ENCODE data around the gene MNAT1. TPM values are rescaled to one million over a fixed set of nuclear protein-coding genes. Genes with fewer than 3 reads are reported as not detected.
A peak's percentile ranks its signal among the peaks of the same experiment; 100 is the strongest.

The MNAT1 gene
- 10 to 100 TPM; 36.2 to 40.3 TPM for total RNA-seq

DNA sequence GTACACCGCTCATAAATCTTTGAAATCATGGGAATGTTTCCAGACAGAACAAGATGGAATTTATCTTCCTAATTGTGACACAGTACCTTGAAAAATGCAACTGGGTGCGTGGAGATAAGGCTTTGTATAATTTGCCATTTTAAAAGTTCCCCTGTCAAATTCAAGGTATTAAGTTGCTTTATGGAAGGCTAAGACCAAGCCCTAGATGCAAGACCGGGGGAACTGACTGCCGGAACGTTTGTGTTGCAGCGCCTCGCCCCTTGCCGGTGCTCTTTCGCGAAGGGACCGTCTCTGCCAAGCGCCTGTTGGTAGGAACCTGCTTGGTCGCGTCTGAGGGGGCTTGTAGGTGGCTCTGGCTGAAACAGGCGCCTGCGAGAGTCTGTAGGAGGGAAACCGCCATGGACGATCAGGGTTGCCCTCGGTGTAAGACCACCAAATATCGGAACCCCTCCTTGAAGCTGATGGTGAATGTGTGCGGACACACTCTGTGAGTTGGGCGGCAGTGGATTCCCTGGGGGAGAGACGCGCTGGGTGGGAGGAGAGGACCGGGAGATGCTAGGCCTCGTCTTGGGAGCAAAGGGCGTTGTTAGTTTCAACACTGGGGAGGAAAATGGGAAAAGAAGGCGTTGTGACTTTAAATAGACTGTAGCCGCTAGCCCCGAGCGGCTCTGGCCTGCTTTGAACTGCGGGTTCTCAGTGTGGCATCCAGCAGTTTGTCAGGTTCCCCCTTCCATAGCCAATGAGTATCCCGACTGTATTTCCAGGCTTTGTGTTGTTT, at the start of gene MNAT1:
TSS of gene MNAT1 (plus strand) at position 297 of the 778 bp plus-strand sequence. CDS start at position 399, 102 bp downstream.
- peaks cover 2% of the 10 kb centered on the region for H3K9me3 Mint-ChIP-seq (ENCODE audit: low read depth)
- CTCF ChIA-PET: interaction anchor here (0.6 to 1.0 kb wide), 2 partner anchors 78 to 119 kb away, joined by 3 to 7 read pairs; no protein-coding TSS in a partner anchor
- ATAC-seq: peak; percentile 96

DNA sequence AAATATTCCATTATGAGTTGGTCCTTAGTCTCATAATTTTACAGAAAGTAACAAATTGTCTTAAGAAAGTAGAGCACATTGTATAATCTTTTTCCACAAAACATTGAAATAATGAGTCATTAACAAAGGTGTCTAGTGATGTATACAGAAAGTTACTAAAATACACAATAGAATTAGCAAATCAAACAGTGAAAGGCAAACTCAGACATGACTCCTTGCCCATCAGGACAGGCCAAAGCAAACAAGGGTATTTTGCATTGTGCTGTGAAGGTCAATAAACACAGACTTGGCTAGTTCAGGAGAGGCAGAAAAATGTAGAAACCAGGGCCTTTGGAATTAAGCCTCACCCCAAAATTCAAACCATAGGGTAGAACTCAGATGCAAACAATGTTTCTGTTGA, 47.7 kb upstream of the MNAT1 start:
- no peak for ATAC-seq
- H3K4me3 Mint-ChIP-seq: no peak overlapping the region
- peaks cover 16% of the 10 kb centered on the region for H3K27me3 Mint-ChIP-seq
- intact Hi-C loops (cut with DNase I, micrococcal nuclease): no loop called here
- DNase-seq: no peak
- POLR2A ChIA-PET: no interaction called here
- no peak overlapping the region for H3K27ac Mint-ChIP-seq
- H3K36me3 Mint-ChIP-seq (ENCODE audit: low read depth): no peaks in the 10 kb centered on the region
- CTCF ChIA-PET: no interaction called here
- no peaks in the 10 kb centered on the region for H3K9me3 Mint-ChIP-seq (ENCODE audit: low read depth)
- no peaks in the 10 kb centered on the region for H3K4me1 Mint-ChIP-seq

More for the DNA sequence above, at the start of gene MNAT1:
- Mint-ChIP-seq H3K27ac (peak within 1 kb of the TSS; percentile 86), H3K27me3 (peaks cover 15% of the 10 kb centered on the region), H3K36me3 (ENCODE audit: low read depth) (no peaks in the 10 kb centered on the region), H3K4me1 (peaks cover 18% of the 10 kb centered on the region), H3K4me3 (peak within 1 kb of the TSS; percentile 99)
- peak; percentile 88 for DNase-seq
- POLR2A ChIA-PET: no interaction called here
- intact Hi-C loops (cut with DNase I, micrococcal nuclease): loop anchor here (1.0 to 10.0 kb wide), 5 partner anchors 11 to 490 kb away; partner anchors contain the start of genes PPM1A (in 1 of the 2), SLC38A6 (in 1 of the 2) and TRMT5 (in 1 of the 2)

DNA sequence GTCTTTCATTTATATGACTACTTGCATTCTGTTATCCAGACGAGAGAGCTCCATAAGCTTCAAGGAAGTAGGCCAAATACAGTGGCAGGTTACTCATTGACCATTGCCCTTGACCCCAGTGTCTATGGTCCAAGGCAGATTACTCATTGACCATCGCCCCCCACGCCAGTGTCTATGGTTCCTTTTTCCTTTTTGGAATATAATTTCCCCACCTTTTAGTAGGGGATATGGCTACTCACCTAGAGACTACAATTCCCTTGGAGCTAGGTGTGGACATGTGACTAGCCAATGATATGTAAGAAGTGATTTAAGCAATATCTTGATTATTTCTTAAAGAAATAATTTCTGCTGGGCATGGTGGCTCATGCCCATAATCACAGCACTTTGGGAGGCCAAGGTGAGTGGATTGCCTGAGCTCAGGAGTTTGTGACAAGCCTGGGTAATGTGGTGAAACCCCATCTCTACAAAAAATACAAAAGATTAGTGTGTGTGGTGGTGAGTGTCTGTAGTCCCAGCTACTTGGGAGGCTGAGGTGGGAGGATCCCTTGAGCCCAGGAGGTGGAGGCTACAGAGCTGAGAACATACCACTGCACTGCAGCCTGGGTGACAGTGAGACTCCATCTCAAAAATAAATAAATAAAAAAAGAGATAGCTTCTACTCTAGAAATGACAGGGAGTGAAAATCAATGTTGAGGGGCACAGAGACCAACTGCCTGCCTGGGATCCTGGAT, 43.0 kb upstream of the MNAT1 start:
- no peaks in the 10 kb centered on the region for H3K4me1 Mint-ChIP-seq
- no peak overlapping the region for H3K4me3 Mint-ChIP-seq
- intact Hi-C loops (cut with DNase I, micrococcal nuclease): no loop called here
- DNase-seq (no peak), ATAC-seq (no peak)
- H3K9me3 Mint-ChIP-seq (ENCODE audit: low read depth): no peaks in the 10 kb centered on the region
- CTCF ChIA-PET: interaction anchor here (1.0 kb wide), 2 partner anchors 12 to 1435 kb away, joined by 3 to 4 read pairs; no protein-coding TSS in a partner anchor
- H3K27ac Mint-ChIP-seq: no peak overlapping the region
- H3K27me3 Mint-ChIP-seq: peaks cover 14% of the 10 kb centered on the region
- H3K36me3 Mint-ChIP-seq (ENCODE audit: low read depth): no peaks in the 10 kb centered on the region
- POLR2A ChIA-PET: no interaction called here

DNA sequence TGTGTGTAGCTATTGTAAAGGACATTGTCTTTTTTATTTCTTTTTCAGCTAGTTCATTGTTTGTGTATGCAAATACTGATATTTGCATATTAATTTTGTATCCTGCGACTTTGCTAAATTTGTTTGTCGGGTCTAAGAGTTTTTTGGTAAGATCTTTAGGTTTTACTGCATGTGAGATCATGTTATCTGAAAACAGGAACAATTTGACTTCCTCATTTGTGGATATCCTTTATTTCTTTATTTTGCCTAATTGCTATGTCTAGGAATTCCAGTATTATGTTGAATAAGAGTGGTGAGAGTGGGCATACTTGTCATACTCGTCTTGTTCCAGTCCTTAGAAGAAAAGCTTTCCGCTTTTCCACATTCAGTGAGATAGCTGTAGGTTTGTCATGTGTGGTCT, 39.2 kb upstream of the MNAT1 start:
- Mint-ChIP-seq H3K4me1 (no peaks in the 10 kb centered on the region), H3K9me3 (ENCODE audit: low read depth) (peaks cover 6% of the 10 kb centered on the region), H3K27me3 (peaks cover 32% of the 10 kb centered on the region), H3K4me3 (no peak overlapping the region), H3K27ac (no peak overlapping the region), H3K36me3 (ENCODE audit: low read depth) (no peaks in the 10 kb centered on the region)
- CTCF ChIA-PET: no interaction called here
- DNase-seq: no peak
- intact Hi-C loops (cut with DNase I, micrococcal nuclease): no loop called here
- POLR2A ChIA-PET: no interaction called here
- ATAC-seq: no peak

DNA sequence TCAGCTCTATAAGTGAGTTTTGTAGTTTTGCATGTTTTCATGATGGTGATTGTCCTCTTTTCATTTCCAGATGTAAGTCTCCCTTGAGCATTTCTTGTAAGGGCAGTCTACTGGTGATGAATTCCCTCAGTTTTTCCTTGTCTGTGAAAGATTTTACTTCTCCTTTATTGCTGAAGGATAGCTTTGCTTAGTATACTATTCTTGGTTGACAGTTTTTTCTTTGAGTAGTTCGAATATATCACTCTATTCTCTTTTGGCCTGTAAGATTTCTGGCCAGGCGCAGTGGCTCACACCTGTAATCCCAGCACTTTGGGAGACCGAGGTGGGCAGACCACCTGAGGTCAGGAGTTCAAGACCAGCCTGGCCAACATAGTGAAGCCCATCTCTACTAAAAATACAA, 34.0 kb upstream of the MNAT1 start:
- Mint-ChIP-seq H3K27me3 (peaks cover 30% of the 10 kb centered on the region), H3K9me3 (ENCODE audit: low read depth) (peaks cover 19% of the 10 kb centered on the region), H3K4me3 (no peak overlapping the region), H3K36me3 (ENCODE audit: low read depth) (peaks cover 2% of the 10 kb centered on the region), H3K27ac (no peak overlapping the region), H3K4me1 (no peaks in the 10 kb centered on the region)
- ATAC-seq (no peak), DNase-seq (no peak)
- POLR2A ChIA-PET: no interaction called here
- CTCF ChIA-PET: no interaction called here
- intact Hi-C loops (cut with DNase I, micrococcal nuclease): no loop called here

DNA sequence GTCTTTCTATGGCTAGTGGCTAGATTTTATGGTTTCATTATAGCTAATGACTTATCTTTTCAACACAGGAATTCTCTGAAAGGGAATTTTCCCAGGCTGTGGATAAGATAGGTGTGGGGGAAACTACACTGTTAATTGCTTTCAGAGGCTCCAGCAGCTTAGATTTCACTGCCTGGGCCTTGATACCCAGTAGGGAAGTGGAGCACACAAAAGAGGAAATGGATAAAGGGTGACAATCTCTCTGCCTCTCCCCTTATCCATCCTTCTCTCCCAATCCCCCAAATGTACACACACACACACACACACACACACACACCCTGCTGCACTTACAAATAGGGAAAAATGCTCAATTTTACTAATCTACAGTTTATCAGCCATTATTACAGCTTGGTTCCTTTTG, 29.5 kb upstream of the MNAT1 start:
- Mint-ChIP-seq H3K4me1 (no peaks in the 10 kb centered on the region), H3K27ac (no peak overlapping the region), H3K9me3 (ENCODE audit: low read depth) (peaks cover 13% of the 10 kb centered on the region), H3K4me3 (no peak overlapping the region), H3K27me3 (peaks cover 24% of the 10 kb centered on the region), H3K36me3 (ENCODE audit: low read depth) (peaks cover 2% of the 10 kb centered on the region)
- ChIA-PET POLR2A (no interaction called here), CTCF (no interaction called here)
- ATAC-seq (no peak), DNase-seq (no peak)
- intact Hi-C loops (cut with DNase I, micrococcal nuclease): no loop called here

DNA sequence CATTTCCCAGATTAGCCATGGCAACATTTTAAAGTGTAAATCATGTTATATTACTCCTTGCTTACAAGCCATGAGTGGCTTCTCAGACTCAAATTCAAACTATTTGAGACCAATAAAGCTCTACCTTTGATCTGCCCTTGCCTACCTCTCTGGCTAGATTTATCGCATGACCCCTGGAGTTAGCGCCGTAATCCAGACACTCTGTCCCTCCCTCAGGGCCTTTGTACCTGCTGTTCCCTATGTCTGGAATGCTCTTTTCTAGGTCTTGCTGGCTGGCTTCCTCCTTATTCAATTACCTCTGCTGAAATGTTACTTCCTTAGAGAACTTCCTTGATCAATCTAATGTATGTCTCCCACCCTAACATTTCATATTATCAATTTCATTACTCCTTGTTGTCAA, 26.7 kb upstream of the MNAT1 start:
- no peak for ATAC-seq
- no peaks in the 10 kb centered on the region for H3K4me1 Mint-ChIP-seq
- ChIA-PET CTCF (no interaction called here), POLR2A (no interaction called here)
- no peak overlapping the region for H3K27ac Mint-ChIP-seq
- no peak overlapping the region for H3K4me3 Mint-ChIP-seq
- no peak for DNase-seq
- H3K36me3 Mint-ChIP-seq (ENCODE audit: low read depth): no peaks in the 10 kb centered on the region
- H3K9me3 Mint-ChIP-seq (ENCODE audit: low read depth): no peaks in the 10 kb centered on the region
- intact Hi-C loops (cut with DNase I, micrococcal nuclease): no loop called here
- peaks cover 31% of the 10 kb centered on the region for H3K27me3 Mint-ChIP-seq

DNA sequence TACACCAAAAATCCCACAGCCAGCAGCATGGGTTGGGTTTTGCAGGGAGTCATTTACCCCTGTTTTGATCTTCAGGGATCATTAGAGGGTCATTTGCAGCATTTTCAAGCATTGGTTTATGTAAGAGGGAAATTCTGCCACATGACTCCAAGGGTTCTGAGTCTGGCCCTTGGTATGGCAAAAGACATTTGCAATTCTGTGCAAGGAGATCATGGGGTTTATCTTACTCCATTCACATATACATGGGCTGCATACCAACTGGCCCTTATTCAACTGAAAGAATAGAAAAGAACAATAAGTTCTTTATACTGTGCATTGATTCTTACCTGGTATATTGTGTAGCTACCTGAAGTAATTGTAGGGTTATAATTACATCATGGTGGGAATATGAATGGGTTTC, 24.1 kb upstream of the MNAT1 start:
- H3K36me3 Mint-ChIP-seq (ENCODE audit: low read depth): no peaks in the 10 kb centered on the region
- no peaks in the 10 kb centered on the region for H3K9me3 Mint-ChIP-seq (ENCODE audit: low read depth)
- H3K27me3 Mint-ChIP-seq: peaks cover 30% of the 10 kb centered on the region
- ChIA-PET CTCF (interaction anchor here (0.6 kb wide), 1 partner anchor 320 kb away, joined by 3 read pairs; no protein-coding TSS in a partner anchor), POLR2A (no interaction called here)
- no peak overlapping the region for H3K4me3 Mint-ChIP-seq
- DNase-seq (no peak), ATAC-seq (no peak)
- no peak overlapping the region for H3K27ac Mint-ChIP-seq
- no peaks in the 10 kb centered on the region for H3K4me1 Mint-ChIP-seq
- intact Hi-C loops (cut with DNase I, micrococcal nuclease): no loop called here

DNA sequence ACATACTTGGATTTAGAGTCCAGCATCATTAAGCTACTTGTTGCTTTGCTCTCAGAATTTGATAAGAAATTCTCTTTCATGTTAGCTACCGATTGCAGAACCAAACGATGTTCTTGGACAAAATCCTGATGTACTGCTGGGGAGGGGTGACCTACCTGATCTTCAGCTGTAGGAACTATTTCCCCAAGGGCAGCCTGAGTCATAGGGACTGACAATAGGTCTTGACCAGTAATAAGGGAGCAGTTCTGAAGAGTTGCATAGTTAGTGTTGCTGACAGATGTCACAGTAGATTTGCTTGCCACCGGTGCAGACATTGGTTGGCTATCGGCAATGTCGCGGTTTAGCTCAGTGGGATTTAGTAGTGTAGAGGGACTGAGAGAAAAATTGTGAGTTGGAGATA, 21.0 kb upstream of the MNAT1 start:
- Mint-ChIP-seq H3K27ac (no peak overlapping the region), H3K36me3 (ENCODE audit: low read depth) (no peaks in the 10 kb centered on the region), H3K4me3 (no peak overlapping the region), H3K4me1 (no peaks in the 10 kb centered on the region), H3K27me3 (peaks cover 23% of the 10 kb centered on the region), H3K9me3 (ENCODE audit: low read depth) (no peaks in the 10 kb centered on the region)
- ChIA-PET POLR2A (no interaction called here), CTCF (interaction anchor here (0.7 to 1.2 kb wide), 3 partner anchors 264 to 395 kb away, joined by 3 to 5 read pairs (median 3); no protein-coding TSS in a partner anchor)
- no peak for DNase-seq
- intact Hi-C loops (cut with DNase I, micrococcal nuclease): no loop called here
- no peak for ATAC-seq

DNA sequence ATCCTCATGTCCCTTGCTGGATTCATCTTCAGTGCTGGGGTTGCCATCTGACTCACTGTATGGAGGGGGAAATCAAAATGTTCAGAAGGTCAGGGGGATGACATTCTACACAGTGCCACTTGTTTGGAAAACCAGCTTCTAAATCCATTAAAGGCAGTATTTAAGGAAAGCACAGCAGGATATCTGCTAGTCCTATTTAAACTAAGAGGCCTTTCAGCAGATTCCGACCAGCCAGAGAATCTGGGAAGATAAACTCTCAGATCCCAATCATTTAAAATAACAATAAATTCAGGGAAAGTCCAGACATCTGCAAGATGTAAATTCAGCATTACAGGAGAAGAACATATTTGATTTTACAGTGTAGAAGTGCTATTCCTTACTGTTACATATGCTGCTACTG, 14.2 kb upstream of the MNAT1 start:
- no peak overlapping the region for H3K27ac Mint-ChIP-seq
- intact Hi-C loops (cut with DNase I, micrococcal nuclease): loop anchor here (5.0 kb wide), 3 partner anchors 63 to 302 kb away; partner anchors contain the start of genes SLC38A6 (in 1 of the 2) and TRMT5 (in 1 of the 2)
- H3K9me3 Mint-ChIP-seq (ENCODE audit: low read depth): no peaks in the 10 kb centered on the region
- DNase-seq: no peak
- H3K27me3 Mint-ChIP-seq: peaks cover 50% of the 10 kb centered on the region
- ATAC-seq: no peak
- CTCF ChIA-PET: interaction anchor here (0.7 to 1.2 kb wide), 3 partner anchors 9 to 148 kb away, joined by 3 read pairs; no protein-coding TSS in a partner anchor
- no peaks in the 10 kb centered on the region for H3K36me3 Mint-ChIP-seq (ENCODE audit: low read depth)
- POLR2A ChIA-PET: no interaction called here
- peaks cover 16% of the 10 kb centered on the region for H3K4me1 Mint-ChIP-seq
- H3K4me3 Mint-ChIP-seq: no peak overlapping the region

DNA sequence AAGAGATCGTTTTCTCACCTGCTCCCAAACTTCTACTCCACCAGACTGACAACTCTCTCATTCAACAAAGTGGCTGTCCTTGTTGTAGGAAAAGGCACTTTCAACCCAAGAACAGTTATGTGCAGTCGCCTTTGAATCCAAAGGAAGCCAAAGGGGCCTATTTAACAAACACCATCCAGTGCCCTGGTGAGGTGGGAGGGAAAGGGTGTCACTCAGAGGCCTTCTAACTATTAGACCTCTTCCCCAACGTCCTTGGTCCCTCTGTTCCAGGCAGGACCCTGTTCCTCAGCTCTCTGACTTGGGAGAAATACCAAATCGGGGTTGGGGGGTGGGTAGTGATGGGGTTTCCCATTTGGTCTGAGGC, 13.6 kb upstream of the MNAT1 start:
- CTCF ChIA-PET: interaction anchor here (1.2 to 1.4 kb wide), 2 partner anchors 13 to 149 kb away, joined by 3 to 4 read pairs; no protein-coding TSS in a partner anchor
- H3K27me3 Mint-ChIP-seq: peaks cover 53% of the 10 kb centered on the region

More for the DNA sequence above, 13.6 kb upstream of the MNAT1 start:
- DNase-seq (no peak), ATAC-seq (no peak)
- H3K4me1 Mint-ChIP-seq: peaks cover 16% of the 10 kb centered on the region
- no peaks in the 10 kb centered on the region for H3K9me3 Mint-ChIP-seq (ENCODE audit: low read depth)
- H3K4me3 Mint-ChIP-seq: peak overlapping the region; percentile 49
- intact Hi-C loops (cut with DNase I, micrococcal nuclease): loop anchor here (5.0 kb wide), 3 partner anchors 64 to 301 kb away; partner anchors contain the start of genes SLC38A6 (in 1 of the 2) and TRMT5 (in 1 of the 2)
- H3K36me3 Mint-ChIP-seq (ENCODE audit: low read depth): no peaks in the 10 kb centered on the region
- POLR2A ChIA-PET: no interaction called here
- H3K27ac Mint-ChIP-seq: no peak overlapping the region

Data from activated CD4-positive, alpha-beta T cell treated with anti-CD3 and anti-CD28 coated beads for 36 hours (primary cell).